ENCODE results near the gene INAFM1.
A peak's percentile ranks its signal among the peaks of the same experiment; 100 is the strongest.
"Not testable (repeated sequence)": the region's sequence is repeated elsewhere in the genome, so short reads cannot be mapped to it uniquely, and the experiment has no call there.

Gene INAFM1

GRCh38 chr19:47243364-47243775 is 31.3 kb upstream of the INAFM1 start:
- peak overlapping the region; percentile 27 for H3K4me3 ChIP-seq (ENCODE audit: low read depth, low read length)
- TF ChIP-seq CTCF (IDR thresholded peaks at IDR 0.05; ENCODE audit: borderline replicate concordance, insufficient read depth, low read depth, low read length), result no peak

GRCh38 chr19:47243776-47244547 is 30.7 kb upstream of the INAFM1 start:
- peak overlapping the region; percentile 27 for H3K4me3 ChIP-seq (ENCODE audit: low read depth, low read length)
- peak; percentile 95 for TF ChIP-seq CTCF (IDR thresholded peaks at IDR 0.05; ENCODE audit: borderline replicate concordance, insufficient read depth, low read depth, low read length)

- peak; percentile 87 for TF ChIP-seq CTCF (IDR thresholded peaks at IDR 0.05; ENCODE audit: borderline replicate concordance, insufficient read depth, low read depth, low read length)
- H3K4me3 ChIP-seq (ENCODE audit: low read depth, low read length), result no peak overlapping the region
These were observed 27.2 kb upstream of the INAFM1 start for GRCh38 chr19:47247308-47247990.

- not testable (repeated sequence) for H3K4me3 ChIP-seq (ENCODE audit: low read depth, low read length)
These were observed 21.7 kb upstream of the INAFM1 start for GRCh38 chr19:47253016-47253415.

- no peak overlapping the region for H3K4me3 ChIP-seq (ENCODE audit: low read depth, low read length)
These were observed 21.2 kb upstream of the INAFM1 start for GRCh38 chr19:47253467-47253881.

GRCh38 chr19:47253970-47254369 is 20.7 kb upstream of the INAFM1 start:
- TF ChIP-seq CTCF (IDR thresholded peaks at IDR 0.05; ENCODE audit: borderline replicate concordance, insufficient read depth, low read depth, low read length), result no peak
- no peak overlapping the region for H3K4me3 ChIP-seq (ENCODE audit: low read depth, low read length)

More at GRCh38 chr19:47253467-47253881, 21.2 kb upstream of the INAFM1 start:
- TF ChIP-seq CTCF (IDR thresholded peaks at IDR 0.05; ENCODE audit: borderline replicate concordance, insufficient read depth, low read depth, low read length), result no peak

- peak within 1 kb of the TSS; percentile 73 for H3K4me3 ChIP-seq (ENCODE audit: low read depth, low read length)
- TF ChIP-seq CTCF (IDR thresholded peaks at IDR 0.05; ENCODE audit: borderline replicate concordance, insufficient read depth, low read depth, low read length), result no peak
These were observed 18.6 kb upstream of the INAFM1 start, which contains the start of gene CCDC9 for GRCh38 chr19:47255879-47256692. Gene CCDC9 (plus strand): TSS chr19:47256525. CDS start chr19:47258401, 1,876 bp downstream.
